HG02798 (cell line): ENCODE data around the gene PADI2.
A peak's percentile ranks its signal among the peaks of the same experiment; 100 is the strongest.

Source experiments
- ATAC-seq: cut with Tn5 transposase; IDR thresholded peaks from one replicate; pipeline ENCODE4 v1.9.1; 2021; ENCODE audit warnings: mild to moderate bottlenecking; ENCODE audit not compliant: unreplicated experiment, poor library complexity

PADI2 gene

GRCh38 chr1:17119076-17119772 is at the start of gene PADI2:
Gene PADI2, minus strand, starts transcription at chr1:17119451. Its CDS starts 80 bp downstream, at chr1:17119371.
- ATAC-seq: peak; percentile 78

- no peak for ATAC-seq
These were observed 49.0 kb upstream of the PADI2 start for GRCh38 chr1:17168091-17168876.

GRCh38 chr1:17167786-17168090 is 48.5 kb upstream of the PADI2 start:
- ATAC-seq: no peak

- ATAC-seq: no peak
These were observed 48.0 kb upstream of the PADI2 start for GRCh38 chr1:17167041-17167785.

GRCh38 chr1:17165823-17166222 is 46.6 kb upstream of the PADI2 start:
- ATAC-seq: no peak

GRCh38 chr1:17163789-17164666 is 44.8 kb upstream of the PADI2 start:
- ATAC-seq: no peak

- ATAC-seq: no peak
These were observed 44.1 kb upstream of the PADI2 start for GRCh38 chr1:17163371-17163770.

GRCh38 chr1:17162941-17163340 is 43.7 kb upstream of the PADI2 start:
- no peak for ATAC-seq

- ATAC-seq: no peak
These were observed 42.9 kb upstream of the PADI2 start for GRCh38 chr1:17161926-17162800.

GRCh38 chr1:17161137-17161740 is 42.0 kb upstream of the PADI2 start:
- no peak for ATAC-seq

GRCh38 chr1:17158961-17159360 is 39.7 kb upstream of the PADI2 start:
- no peak for ATAC-seq

GRCh38 chr1:17156108-17156507 is 36.9 kb upstream of the PADI2 start:
- no peak for ATAC-seq

- no peak for ATAC-seq
These were observed 36.1 kb upstream of the PADI2 start for GRCh38 chr1:17155257-17155920.

- ATAC-seq: no peak
These were observed 30.5 kb upstream of the PADI2 start for GRCh38 chr1:17149771-17150170.

- no peak for ATAC-seq
These were observed 29.8 kb upstream of the PADI2 start for GRCh38 chr1:17148950-17149608.

- ATAC-seq: no peak
These were observed 26.4 kb upstream of the PADI2 start for GRCh38 chr1:17145648-17146047.

GRCh38 chr1:17143760-17144159 is 24.5 kb upstream of the PADI2 start:
- ATAC-seq: no peak
